Testis (tissue), 2 donors: ENCODE data around the gene UGT1A9.

ENCODE experiments used
- CTCF ChIP-seq, 3 experiments: fragments of 450-650 bp in 2 of 3; fragments of 200-600 bp in 1 of 3; sonication (generic) in 1 of 3; IDR thresholded peaks; one replicate each; pipeline ENCODE4 v1.5.1; 2016 to 2019; ENCODE audit warnings: antibody characterized with exemption in 3 of 3, mild to moderate bottlenecking in 2 of 3, moderate library complexity in 1 of 3
- POLR2A ChIP-seq: fragments of 450-650 bp; IDR thresholded peaks from one replicate; pipeline ENCODE4 v1.6.1; 2017; ENCODE audit warnings: antibody characterized with exemption, mild to moderate bottlenecking, moderate library complexity

GRCh38 chr2:233796254-233796653, 124.6 kb downstream of the UGT1A9 start:
- TF ChIP-seq CTCF (IDR thresholded peaks at IDR 0.05), result no peak
- TF ChIP-seq POLR2A, result no peak
